CD14-positive monocyte (primary cell): ENCODE data around the gene PSMG4. TPM values are rescaled to one million over a fixed set of nuclear protein-coding genes. Genes with fewer than 3 reads are reported as not detected.

Experiments
- DNase-seq, 3 donors: peaks; one replicate each; pipeline ENCODE4 v3.0.0-alpha.2; 2011 to 2022
- H2AFZ ChIP-seq: 2 replicates; pipeline ENCODE4 v1.6.0; 2012; ENCODE audit warnings: mild to moderate bottlenecking, low read depth, low read length, inconsistent platforms; ENCODE audit not compliant: insufficient read depth, poor library complexity, severe bottlenecking
- H3K27ac ChIP-seq, 2 donors: 1 replicate in 1 of 2; 2 replicates in 1 of 2; pipeline ENCODE4 v1.5.1; 2012 to 2013; ENCODE audit warnings: low read length in 2 of 2, control low read depth in 1 of 2, inconsistent platforms in 1 of 2, low read depth in 1 of 2, mild to moderate bottlenecking in 1 of 2
- H3K27me3 ChIP-seq, 2 donors: one replicate each; pipeline versions ENCODE4 v1.6.0 to v1.6.1; 2011 to 2013; ENCODE audit warnings: low read length in 2 of 2; ENCODE audit not compliant: control insufficient read depth in 2 of 2, insufficient read depth in 2 of 2
- H3K36me3 ChIP-seq, 2 donors: replicated peaks in 1 of 2; 1 replicate in 1 of 2; 2 replicates in 1 of 2; pipeline versions ENCODE4 v1.5.1 to v1.6.1; 2012 to 2013; ENCODE audit warnings: low read length in 2 of 2, control low read depth in 1 of 2, inconsistent platforms in 1 of 2, mild to moderate bottlenecking in 1 of 2; ENCODE audit not compliant: insufficient read depth in 2 of 2, control insufficient read depth in 1 of 2
- H3K4me1 ChIP-seq, 2 donors: 1 replicate in 1 of 2; 2 replicates in 1 of 2; pipeline versions ENCODE4 v1.5.1 to v1.6.1; 2012 to 2013; ENCODE audit warnings: low read length in 2 of 2, control low read depth in 1 of 2, inconsistent platforms in 1 of 2, mild to moderate bottlenecking in 1 of 2, moderate library complexity in 1 of 2; ENCODE audit not compliant: insufficient read depth in 2 of 2, control insufficient read depth in 1 of 2
- H3K4me2 ChIP-seq: replicated peaks from 2 replicates; pipeline ENCODE3; 2012; ENCODE audit warnings: low read length, moderate library complexity, mild to moderate bottlenecking; ENCODE audit not compliant: poor library complexity, severe bottlenecking; ENCODE audit errors: extremely low read depth
- H3K4me3 ChIP-seq, 3 experiments: fragments of 200-600 bp in 1 of 3; sonication (generic) in 1 of 3; replicated peaks in 1 of 3; 1 replicate in 2 of 3; 2 replicates in 1 of 3; pipeline ENCODE4 v1.5.1; 2011 to 2013; ENCODE audit warnings: low read length in 3 of 3, mild to moderate bottlenecking in 3 of 3, control low read depth in 2 of 3, low read depth in 2 of 3, inconsistent platforms in 1 of 3, moderate library complexity in 1 of 3
- H3K79me2 ChIP-seq: 2 replicates; pipeline ENCODE4 v1.6.0; 2012; ENCODE audit warnings: mild to moderate bottlenecking, control low read depth, inconsistent platforms, low read length, moderate library complexity; ENCODE audit not compliant: insufficient read depth
- H3K9ac ChIP-seq: 2 replicates; pipeline ENCODE4 v1.6.0; 2017; ENCODE audit warnings: low read length, mild to moderate bottlenecking; ENCODE audit not compliant: insufficient read depth, poor library complexity, severe bottlenecking
- H3K9me3 ChIP-seq, 2 donors: replicated peaks in 1 of 2; 1 replicate in 1 of 2; 2 replicates in 1 of 2; pipeline versions ENCODE4 v1.5.1 to v1.6.1; 2012 to 2013; ENCODE audit warnings: low read length in 2 of 2, control low read depth in 1 of 2; ENCODE audit not compliant: control insufficient read depth in 1 of 2, insufficient read depth in 1 of 2
- H4K20me1 ChIP-seq: 2 replicates; pipeline ENCODE4 v1.6.0; 2012; ENCODE audit warnings: mild to moderate bottlenecking, low read length, control low read depth, moderate library complexity; ENCODE audit not compliant: insufficient read depth
- H3K27ac Mint-ChIP-seq, 7 donors: one replicate each; pipeline ENCODE4 v1.8.0; 2020; ENCODE audit warnings: mild to moderate bottlenecking in 7 of 7, mixed read lengths in 7 of 7, moderate library complexity in 6 of 7, inconsistent platforms in 2 of 7
- H3K27me3 Mint-ChIP-seq, 3 donors: one replicate each; pipeline ENCODE4 v1.8.0; 2021 to 2022; ENCODE audit warnings: low read depth in 3 of 3, mild to moderate bottlenecking in 3 of 3, mixed read lengths in 3 of 3, moderate library complexity in 3 of 3, inconsistent platforms in 1 of 3
- H3K36me3 Mint-ChIP-seq, 2 donors: one replicate each; pipeline ENCODE4 v1.8.0; 2020; ENCODE audit warnings: mixed read lengths in 2 of 2, inconsistent platforms in 1 of 2, mild to moderate bottlenecking in 1 of 2
- H3K4me1 Mint-ChIP-seq: one replicate; pipeline ENCODE4 v1.8.0; 2020; ENCODE audit warnings: mild to moderate bottlenecking, mixed read lengths
- H3K4me3 Mint-ChIP-seq, 2 donors: one replicate each; pipeline ENCODE4 v1.8.0; 2020; ENCODE audit warnings: mild to moderate bottlenecking in 2 of 2, mixed read lengths in 2 of 2, moderate library complexity in 1 of 2
- H3K9me3 Mint-ChIP-seq, 7 donors: one replicate each; pipeline ENCODE4 v1.8.0; 2020 to 2022; ENCODE audit warnings: mixed read lengths in 7 of 7, mild to moderate bottlenecking in 6 of 7, moderate library complexity in 6 of 7, inconsistent platforms in 2 of 7
- WGBS: methylation state at CpG from one replicate; pipeline ENCODE4 v1.1.5; 2013; ENCODE audit warnings: missing lambda C conversion rate; ENCODE audit not compliant: insufficient coverage; 5-methylcytosine and 5-hydroxymethylcytosine counted together
- intact Hi-C, 2 donors: fragments of 100-400 bp; cut with micrococcal nuclease; formaldehyde crosslinking; loops; one replicate each; pipeline versions ENCODE4 v1.15.0 to v1.15.1; 2023
- polyA plus RNA-seq, 3 donors: library from polyadenylated mRNA; depleted of rRNA in 1 of 3; unstranded in 2 of 3; stranded (reverse) in 1 of 3; fragments of 300-500 nt in 2 of 3; fragments of >200 nt in 1 of 3; fragmentation: Illumina TruSeq in 2 of 3; gene quantifications; 1 replicate in 2 of 3; 2 replicates in 1 of 3; pipeline ENCODE4 v1.2.3, GENCODE V29; 2012 to 2021
- TF ChIP-seq, protein P1 (sequence below): fragments of 200-600 bp; IDR thresholded peaks from one replicate; pipeline ENCODE4 v1.8.0; 2022; ENCODE audit warnings: antibody characterized with exemption, mild to moderate bottlenecking

Gene PSMG4
- polyA plus RNA-seq, 3 donors = 23.6 to 31.1 (median 27.9) TPM

DNA sequence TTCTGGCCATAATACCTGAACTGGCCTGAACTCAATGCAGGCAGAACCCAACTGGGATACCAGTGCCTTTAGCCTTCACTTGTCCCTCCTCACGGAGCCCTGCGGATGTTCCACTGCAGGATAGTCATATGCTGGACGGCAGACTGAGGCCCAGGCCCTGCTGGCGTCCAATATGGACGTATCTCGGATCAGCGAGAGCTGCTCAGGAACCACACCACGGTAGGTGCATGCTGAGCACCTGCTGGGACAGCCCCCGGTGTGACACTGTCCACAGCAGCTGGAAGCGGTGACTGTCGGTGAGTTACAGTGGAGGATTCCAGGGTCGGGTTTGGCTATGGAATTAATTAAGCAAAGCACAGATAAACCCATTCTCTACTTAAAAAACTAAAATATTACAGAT lies 48.7 kb downstream of the PSMG4 start:
- Histone ChIP-seq H3K4me1 (no peaks in the 10 kb centered on the region), H3K9me3 (no peaks in the 10 kb centered on the region), H3K36me3 (no peaks in the 10 kb centered on the region), H3K27ac (no peak overlapping the region), H3K79me2 (no peaks in the 10 kb centered on the region), H3K4me2 (no peak overlapping the region), H3K9ac (no peak overlapping the region), H3K4me3 (no peak overlapping the region), H2AFZ (no peak overlapping the region), H4K20me1 (no peaks in the 10 kb centered on the region), H3K27me3 (no peaks in the 10 kb centered on the region)
- intact Hi-C loops = no loop called here
- H3K4me3 Mint-ChIP-seq = no peak overlapping the region
- no peak for DNase-seq
- H3K27ac Mint-ChIP-seq = no peak overlapping the region
- H3K36me3 Mint-ChIP-seq = no peaks in the 10 kb centered on the region
- WGBS = 97% methylated on average over 9 of the region's 12 CpGs
- TF ChIP-seq, protein P1, sequence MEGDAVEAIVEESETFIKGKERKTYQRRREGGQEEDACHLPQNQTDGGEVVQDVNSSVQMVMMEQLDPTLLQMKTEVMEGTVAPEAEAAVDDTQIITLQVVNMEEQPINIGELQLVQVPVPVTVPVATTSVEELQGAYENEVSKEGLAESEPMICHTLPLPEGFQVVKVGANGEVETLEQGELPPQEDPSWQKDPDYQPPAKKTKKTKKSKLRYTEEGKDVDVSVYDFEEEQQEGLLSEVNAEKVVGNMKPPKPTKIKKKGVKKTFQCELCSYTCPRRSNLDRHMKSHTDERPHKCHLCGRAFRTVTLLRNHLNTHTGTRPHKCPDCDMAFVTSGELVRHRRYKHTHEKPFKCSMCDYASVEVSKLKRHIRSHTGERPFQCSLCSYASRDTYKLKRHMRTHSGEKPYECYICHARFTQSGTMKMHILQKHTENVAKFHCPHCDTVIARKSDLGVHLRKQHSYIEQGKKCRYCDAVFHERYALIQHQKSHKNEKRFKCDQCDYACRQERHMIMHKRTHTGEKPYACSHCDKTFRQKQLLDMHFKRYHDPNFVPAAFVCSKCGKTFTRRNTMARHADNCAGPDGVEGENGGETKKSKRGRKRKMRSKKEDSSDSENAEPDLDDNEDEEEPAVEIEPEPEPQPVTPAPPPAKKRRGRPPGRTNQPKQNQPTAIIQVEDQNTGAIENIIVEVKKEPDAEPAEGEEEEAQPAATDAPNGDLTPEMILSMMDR = no peak
- peaks cover 4 to 10% (median 6%) of the 10 kb centered on the region in 3 donors for H3K27me3 Mint-ChIP-seq
- no peaks in the 10 kb centered on the region for H3K4me1 Mint-ChIP-seq
- peaks cover 0 to 7% (median 3%) of the 10 kb centered on the region in 7 donors for H3K9me3 Mint-ChIP-seq

DNA sequence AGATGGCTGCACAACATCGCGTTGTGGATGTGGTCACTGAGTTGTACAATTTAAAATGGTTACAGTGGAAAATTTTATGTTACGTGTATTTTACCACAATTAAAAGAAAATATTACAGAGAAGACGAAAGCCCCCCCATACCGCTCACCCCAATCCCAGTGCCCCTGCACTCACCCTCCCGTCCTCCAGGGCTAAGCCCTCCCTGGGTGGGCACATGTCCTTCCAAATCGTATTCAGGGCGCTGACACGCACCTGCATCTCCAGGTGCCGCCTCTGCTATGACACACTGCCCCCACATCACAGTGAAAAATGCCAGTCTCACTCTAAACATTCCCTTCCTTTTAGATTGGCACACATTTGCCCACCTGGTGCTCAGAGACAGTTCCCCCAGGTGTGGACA lies 49.4 kb downstream of the PSMG4 start:
- no peaks in the 10 kb centered on the region for H3K4me1 ChIP-seq
- DNase-seq = no peak
- H3K4me3 ChIP-seq = no peak overlapping the region
- intact Hi-C loops = no loop called here
- Mint-ChIP-seq H3K4me1 (no peaks in the 10 kb centered on the region), H3K4me3 (no peak overlapping the region), H3K36me3 (no peaks in the 10 kb centered on the region), H3K27ac (peak overlapping the region in 1 of 7 donors; percentile 5), H3K9me3 (peaks cover 0 to 7% (median 3%) of the 10 kb centered on the region in 7 donors), H3K27me3 (peaks cover 5 to 8% (median 7%) of the 10 kb centered on the region in 3 donors)
- TF ChIP-seq, protein P1 = no peak
- H3K79me2 ChIP-seq = no peaks in the 10 kb centered on the region
- no peak overlapping the region for H3K4me2 ChIP-seq
- no peak overlapping the region for H3K27ac ChIP-seq
- no peaks in the 10 kb centered on the region for H3K9me3 ChIP-seq
- 94% methylated on average over 7 of the region's 10 CpGs for WGBS
- H3K36me3 ChIP-seq = no peaks in the 10 kb centered on the region
- no peaks in the 10 kb centered on the region for H4K20me1 ChIP-seq
- H3K27me3 ChIP-seq = no peaks in the 10 kb centered on the region
- H2AFZ ChIP-seq = no peak overlapping the region
- H3K9ac ChIP-seq = no peak overlapping the region
